Right lobe of liver (tissue), 6 donors: ENCODE measurements around the gene UACA. TPM values are rescaled to one million over a fixed set of nuclear protein-coding genes. Genes with fewer than 3 reads are reported as not detected.

Experiments used
- ATAC-seq, 4 donors: fragments of 200-7000 bp; cut with Tn5 transposase; one replicate each; pipeline ENCODE4 v1.9.1; 2020; ENCODE audit warnings: mild to moderate bottlenecking in 4 of 4, moderate library complexity in 4 of 4
- DNase-seq, 3 donors: peaks; one replicate each; pipeline ENCODE4 v3.0.0-alpha.2; 2020
- H3K27ac ChIP-seq, 3 donors: fragments of 200-600 bp; one replicate each; pipeline ENCODE4 v1.8.0; 2022
- H3K27me3 ChIP-seq, 2 donors: fragments of 200-600 bp; one replicate each; pipeline ENCODE4 v1.8.0; 2022
- H3K36me3 ChIP-seq, 4 donors: fragments of 200-600 bp; sonication (generic) in 1 of 4; one replicate each; pipeline versions ENCODE4 v1.5.1 to v1.8.0; 2017 to 2022; ENCODE audit warnings: control low read depth in 1 of 4
- H3K4me1 ChIP-seq, 4 donors: fragments of 200-600 bp; sonication (generic) in 1 of 4; one replicate each; pipeline versions ENCODE4 v1.5.1 to v1.8.0; 2017 to 2022; ENCODE audit warnings: control low read depth in 1 of 4
- H3K4me3 ChIP-seq, 3 donors: fragments of 200-600 bp; one replicate each; pipeline ENCODE4 v1.8.0; 2022
- H3K9me3 ChIP-seq, 4 donors: fragments of 200-600 bp; sonication (generic) in 1 of 4; one replicate each; pipeline versions ENCODE4 v1.5.1 to v1.8.0; 2017 to 2022; ENCODE audit warnings: control low read depth in 1 of 4
- CTCF ChIP-seq, 4 donors: fragments of 200-600 bp in 3 of 4; fragments of 450-650 bp in 1 of 4; IDR thresholded peaks; one replicate each; pipeline versions ENCODE4 v1.5.1 to v1.8.0; 2016 to 2022; ENCODE audit warnings: antibody characterized with exemption in 4 of 4, mild to moderate bottlenecking in 2 of 4
- POLR2A ChIP-seq: fragments of 450-650 bp; IDR thresholded peaks from one replicate; pipeline ENCODE4 v1.6.1; 2017; ENCODE audit warnings: antibody characterized with exemption, mild to moderate bottlenecking
- WGBS: methylation state at CpG from one replicate; pipeline ENCODE4 v1.1.6; 2018; ENCODE audit warnings: low coverage, low lambda C conversion rate; ENCODE audit not compliant: insufficient coverage; ENCODE audit errors: missing lambda C conversion rate; 5-methylcytosine and 5-hydroxymethylcytosine counted together
- intact Hi-C, 2 donors: fragments of 100-400 bp; cut with DNase I; formaldehyde crosslinking; loops; one replicate each; pipeline versions ENCODE4 v1.11.2 to v1.14.1; 2022
- total RNA-seq, 6 experiments: library from RNA; depleted of rRNA in 2 of 6; stranded (reverse); fragments of >200 nt in 2 of 6; fragmentation: NEBNext Ultra II Directional in 3 of 6; extraction: Animal tissue kit (Norgen Biotek cat#: 25700) in 3 of 6; gene quantifications; one replicate each; pipeline versions ENCODE4 v1.1.0 to v1.2.4, GENCODE V29; 2016 to 2023
- donor health status: DM: no; HTN: yes; CAD: no.
- donor health status: DM: no; HTN: no; CAD: no.
- donor health status: DM: no; HTN: no; CAD: no.
- donor health status: DM: no; HTN: yes; CAD: no.
- donor health status: DM: no; HTN: yes; CAD: no.

Gene UACA
- total RNA-seq, 6 experiments from 2014 or later, result 10.1 to 22.3 (median 14.4) TPM

- ATAC-seq (peak in 2 of 4 donors; percentile 18 to 31), DNase-seq (no peak)
- Histone ChIP-seq H3K9me3 (no peaks in the 10 kb centered on the region), H3K27me3 (no peaks in the 10 kb centered on the region), H3K27ac (peak overlapping the region in 2 of 3 donors; percentile 16 to 28), H3K36me3 (no peaks in the 10 kb centered on the region), H3K4me1 (peaks cover 0 to 31% (median 12%) of the 10 kb centered on the region in 4 donors), H3K4me3 (no peak overlapping the region)
- TF ChIP-seq CTCF (IDR thresholded peaks at IDR 0.05), result no peak
- no peak for TF ChIP-seq POLR2A
- intact Hi-C loops, result no loop called here
- 29% methylated on average over 2 of the region's 2 CpGs for WGBS
Observed at GRCh38 chr15:70714015-70714414, 49.3 kb downstream of the UACA start.

- Histone ChIP-seq H3K9me3 (no peaks in the 10 kb centered on the region), H3K4me1 (peaks cover 0 to 27% (median 10%) of the 10 kb centered on the region in 4 donors), H3K4me3 (no peak overlapping the region), H3K36me3 (no peaks in the 10 kb centered on the region), H3K27me3 (no peaks in the 10 kb centered on the region), H3K27ac (no peak overlapping the region)
- ATAC-seq, result no peak
- TF ChIP-seq CTCF (IDR thresholded peaks at IDR 0.05) (no peak), POLR2A (no peak)
- WGBS, result 81% methylated on average over 3 of the region's 3 CpGs
- DNase-seq, result no peak
- intact Hi-C loops, result no loop called here
Observed at GRCh38 chr15:70712271-70712670, 51.1 kb downstream of the UACA start.

DNA sequence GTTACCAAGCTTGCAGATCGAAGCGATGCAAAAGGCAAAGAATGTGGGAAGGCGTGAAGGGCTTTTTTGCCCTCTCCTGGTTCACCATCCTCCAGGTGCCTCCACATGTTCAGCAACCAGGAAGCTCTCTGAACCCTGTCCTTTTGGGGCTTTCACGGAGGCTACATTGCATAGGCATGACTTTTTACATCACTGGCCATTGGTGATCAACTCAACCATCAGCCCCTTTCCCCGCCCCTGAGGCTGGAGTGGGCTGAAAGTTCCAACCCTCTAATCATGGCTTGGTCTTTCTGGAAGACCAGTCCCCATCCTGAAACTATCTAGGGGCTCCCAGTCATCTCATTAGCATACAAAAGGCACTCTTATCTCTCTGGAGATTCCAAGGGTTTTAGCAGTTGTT lies 52.6 kb downstream of the UACA start:
- intact Hi-C loops, result no loop called here
- ATAC-seq, result no peak
- Histone ChIP-seq H3K27ac (no peak overlapping the region), H3K27me3 (no peaks in the 10 kb centered on the region), H3K4me1 (peaks cover 0 to 19% (median 6%) of the 10 kb centered on the region in 4 donors), H3K4me3 (no peak overlapping the region), H3K9me3 (no peaks in the 10 kb centered on the region), H3K36me3 (no peaks in the 10 kb centered on the region)
- no peak for DNase-seq
- WGBS, result 71% methylated on average over 1 of the region's 5 CpGs
- TF ChIP-seq CTCF (IDR thresholded peaks at IDR 0.05) (no peak), POLR2A (no peak)

GRCh38 chr15:70708839-70709238 lies 54.5 kb downstream of the UACA start:
- Histone ChIP-seq H3K27ac (no peak overlapping the region), H3K27me3 (no peaks in the 10 kb centered on the region), H3K4me3 (no peak overlapping the region), H3K9me3 (no peaks in the 10 kb centered on the region), H3K4me1 (peaks cover 0 to 7% (median under 1%) of the 10 kb centered on the region in 4 donors), H3K36me3 (no peaks in the 10 kb centered on the region)
- DNase-seq, result no peak
- 66% methylated on average over 3 of the region's 3 CpGs for WGBS
- TF ChIP-seq CTCF (IDR thresholded peaks at IDR 0.05) (no peak), POLR2A (no peak)
- ATAC-seq, result no peak
- intact Hi-C loops, result no loop called here
